ENCODE data around the gene ARPC5L. TPM values are rescaled to one million over a fixed set of nuclear protein-coding genes. Genes with fewer than 3 reads are reported as not detected.

ARPC5L gene
- 40.0 to 47.2 TPM (median 40.5 TPM) in 3 replicates for total RNA-seq (2021)
- percentile 81 among the genes with signal in this experiment for Bru-seq, nascent RNA
- long read RNA-seq, experiment 1, transcript ARPC5L-201 (4 exons, 1,325 nt), result major isoform, 273 of 293 reads
- long read RNA-seq, experiment 1, transcript ARPC5L-203 (3 exons, 1,877 nt), result minor isoform, 12 of 293 reads
- long read RNA-seq, experiment 1, partial matches to known transcripts, result 2 of 293 reads
- long read RNA-seq, experiment 1, other reads (novel, unspliced or antisense), result 6 of 293 reads
- long read RNA-seq, experiment 2, transcript ARPC5L-203 (3 exons, 1,877 nt), result minor isoform, 5 of 100 reads
- long read RNA-seq, experiment 2, transcript ARPC5L-201 (4 exons, 1,325 nt), result major isoform, 84 of 100 reads
- long read RNA-seq, experiment 2, partial matches to known transcripts, result 5 of 100 reads
- long read RNA-seq, experiment 2, other reads (novel, unspliced or antisense), result 6 of 100 reads
- long read RNA-seq, experiment 3, transcript ARPC5L-201 (4 exons, 1,325 nt), result major isoform, 121 of 140 reads
- long read RNA-seq, experiment 3, partial matches to known transcripts, result 17 of 140 reads
- long read RNA-seq, experiment 3, other reads (novel, unspliced or antisense), result 2 of 140 reads

- ChIA-PET CTCF (interaction anchor here (0.7 to 3.8 kb wide), 17 partner anchors 9 to 370 kb away, joined by 3 to 30 read pairs (median 4); partner anchors contain the start of genes NR6A1, OLFML2A, SCAI and WDR38), POLR2A (interaction anchor here (0.5 to 1.8 kb wide), 10 partner anchors 9 to 380 kb away, joined by 3 to 9 read pairs (median 4); partner anchors contain the start of genes HSPA5, NR6A1 and WDR38)
- H3K4me1 Mint-ChIP-seq, result peaks cover 14% of the 10 kb centered on the region
- peak within 1 kb of the TSS; percentile 96 for H3K27ac Mint-ChIP-seq
- DNase-seq (ENCODE audit: low spot score) (peak; percentile 95), ATAC-seq (peak; percentile 89)
- H3K4me3 Mint-ChIP-seq, result peak within 1 kb of the TSS; percentile 91
- no peaks in the 10 kb centered on the region for H3K9me3 Mint-ChIP-seq
- no peaks in the 10 kb centered on the region for H3K27me3 Mint-ChIP-seq (ENCODE audit: low read depth)
- peaks cover 44% of the 10 kb centered on the region for H3K36me3 Mint-ChIP-seq
- TF ChIP-seq PRDM15 (CRISPR knock-in tag; IDR thresholded peaks at IDR 0.05) (no peak; the same call in 1 of the 2 replicates), ZNF396 (CRISPR knock-in tag; IDR thresholded peaks at IDR 0.05; ENCODE audit: borderline replicate concordance) (no peak), ZNF232 (CRISPR knock-in tag; IDR thresholded peaks at IDR 0.05) (peak; percentile 81; the same call in 1 of the 2 replicates), PRRX2 (CRISPR knock-in tag; IDR thresholded peaks at IDR 0.05) (peak; percentile 71; the same call in 1 of the 2 replicates), ZNF423 (CRISPR knock-in tag; IDR thresholded peaks at IDR 0.05) (no peak), E2F5 (CRISPR knock-in tag; IDR thresholded peaks at IDR 0.05) (peak; percentile 90), ZNF219 (CRISPR knock-in tag; IDR thresholded peaks at IDR 0.05; ENCODE audit: borderline replicate concordance) (no peak; the same call in 1 of the 2 replicates), ZBTB21 (CRISPR knock-in tag; IDR thresholded peaks at IDR 0.05; ENCODE audit: borderline replicate concordance) (peak; percentile 85; the same call in 1 of the 2 replicates), TEAD1 (CRISPR knock-in tag; IDR thresholded peaks at IDR 0.05) (peak; percentile 66; the same call in 1 of the 2 replicates), PREB (CRISPR knock-in tag; IDR thresholded peaks at IDR 0.05; ENCODE audit: borderline replicate concordance) (no peak), E2F1 (CRISPR knock-in tag; IDR thresholded peaks at IDR 0.05) (peak; percentile 18; the same call in 1 of the 2 replicates), CBFB (CRISPR knock-in tag; IDR thresholded peaks at IDR 0.05; ENCODE audit: low read depth) (0 out of 2 replicates have a peak, but pooled peaks have one; percentile 41), ZNF263 (CRISPR knock-in tag; IDR thresholded peaks at IDR 0.05; ENCODE audit: low read depth) (0 out of 2 replicates have a peak, but pooled peaks have one; percentile 6), CREM (CRISPR knock-in tag; IDR thresholded peaks at IDR 0.05) (peak; percentile 84; the same call in 1 of the 2 replicates), NR2C2 (CRISPR knock-in tag; IDR thresholded peaks at IDR 0.05) (peak; percentile 96), STAT6 (CRISPR knock-in tag; conservative IDR thresholded peaks at IDR 0.05; ENCODE audit: low read depth) (0 out of 2 replicates have a peak, but pooled peaks have one; percentile 59), E2F4 (CRISPR knock-in tag; IDR thresholded peaks at IDR 0.05; ENCODE audit: borderline replicate concordance, low read depth) (no peak), EMX1 (CRISPR knock-in tag; IDR thresholded peaks at IDR 0.05) (no peak; the same call in 1 of the 2 replicates), MAX (CRISPR knock-in tag; IDR thresholded peaks at IDR 0.05) (peak; percentile 88), MYBL2 (CRISPR knock-in tag; IDR thresholded peaks at IDR 0.05) (peak; percentile 90), RORB (CRISPR knock-in tag; IDR thresholded peaks at IDR 0.05) (no peak), OVOL2 (CRISPR knock-in tag; IDR thresholded peaks at IDR 0.05; ENCODE audit: borderline replicate concordance) (no peak)
These were observed at the start of gene ARPC5L, which contains the start of gene RPL35 for GRCh38 chr9:124861342-124862229. Gene ARPC5L, plus strand, starts transcription at chr9:124862130. Its CDS starts 7,161 bp downstream, at chr9:124869291. Gene RPL35, minus strand, starts transcription at chr9:124861957. Its CDS starts 45 bp downstream, at chr9:124861912.
